Activated CD8-positive, alpha-beta memory T cell treated with anti-CD3 and anti-CD28 coated beads, Interleukin-2, amount 50 U/mL, for 48 hours (primary cell): ENCODE measurements around the gene TMEM129.
"Not testable (repeated sequence)": the region's sequence is repeated elsewhere in the genome, so short reads cannot be mapped to it uniquely, and the experiment has no call there.

Experiments
- DNase-seq: peaks from one replicate; pipeline ENCODE4 v3.0.0-alpha.2; 2020

Gene TMEM129

GRCh38 chr4:1718095-1718850, 2.9 kb downstream of the TMEM129 start:
- DNase-seq = no peak

DNA sequence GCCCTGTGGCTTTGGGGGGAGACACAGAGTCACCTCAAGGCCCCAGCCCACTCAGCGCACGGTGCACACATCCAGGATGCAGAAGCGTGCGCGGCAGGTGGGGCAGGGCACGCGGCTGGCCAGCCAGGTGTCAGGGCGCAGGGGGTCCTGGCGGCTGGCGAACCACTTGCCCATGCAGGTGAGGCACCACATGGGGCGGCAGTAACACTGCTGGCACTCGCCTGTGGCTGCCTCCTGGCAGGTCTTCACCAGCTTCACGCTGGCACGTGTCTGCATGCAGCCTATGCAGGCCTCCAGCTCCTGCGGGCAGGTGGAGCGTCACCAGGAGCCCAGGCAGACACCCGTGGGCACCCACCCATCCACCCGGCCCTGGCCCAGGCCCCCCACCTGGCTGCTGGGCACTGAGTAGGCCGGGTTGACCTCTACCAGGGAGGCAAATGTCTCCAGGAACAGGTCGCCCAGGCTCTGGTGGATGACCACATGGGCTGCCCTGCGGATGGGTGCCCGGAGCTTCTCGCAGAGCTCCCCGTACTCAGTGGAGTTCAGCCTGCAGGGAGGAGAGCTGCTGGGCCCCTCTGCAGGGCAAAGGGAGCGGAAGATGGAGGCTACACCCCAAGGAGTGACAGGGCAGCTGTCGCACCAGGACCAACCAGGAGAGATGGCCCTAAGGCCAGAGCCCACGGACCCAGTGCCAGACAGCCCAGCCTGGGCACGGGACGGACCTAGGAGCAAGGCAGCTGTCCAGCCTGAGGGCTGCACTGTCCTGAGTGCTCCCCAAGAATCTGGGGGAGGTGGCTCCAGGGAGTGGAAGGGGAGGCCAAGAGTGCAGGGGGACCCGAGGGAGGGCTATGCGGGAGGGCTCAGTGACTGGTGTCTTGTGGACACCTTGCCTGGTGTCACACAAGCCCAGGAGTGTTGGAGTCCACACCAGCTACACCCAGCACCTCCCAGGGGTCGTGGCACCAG, 3.7 kb downstream of the TMEM129 start:
- no peak for DNase-seq

DNA sequence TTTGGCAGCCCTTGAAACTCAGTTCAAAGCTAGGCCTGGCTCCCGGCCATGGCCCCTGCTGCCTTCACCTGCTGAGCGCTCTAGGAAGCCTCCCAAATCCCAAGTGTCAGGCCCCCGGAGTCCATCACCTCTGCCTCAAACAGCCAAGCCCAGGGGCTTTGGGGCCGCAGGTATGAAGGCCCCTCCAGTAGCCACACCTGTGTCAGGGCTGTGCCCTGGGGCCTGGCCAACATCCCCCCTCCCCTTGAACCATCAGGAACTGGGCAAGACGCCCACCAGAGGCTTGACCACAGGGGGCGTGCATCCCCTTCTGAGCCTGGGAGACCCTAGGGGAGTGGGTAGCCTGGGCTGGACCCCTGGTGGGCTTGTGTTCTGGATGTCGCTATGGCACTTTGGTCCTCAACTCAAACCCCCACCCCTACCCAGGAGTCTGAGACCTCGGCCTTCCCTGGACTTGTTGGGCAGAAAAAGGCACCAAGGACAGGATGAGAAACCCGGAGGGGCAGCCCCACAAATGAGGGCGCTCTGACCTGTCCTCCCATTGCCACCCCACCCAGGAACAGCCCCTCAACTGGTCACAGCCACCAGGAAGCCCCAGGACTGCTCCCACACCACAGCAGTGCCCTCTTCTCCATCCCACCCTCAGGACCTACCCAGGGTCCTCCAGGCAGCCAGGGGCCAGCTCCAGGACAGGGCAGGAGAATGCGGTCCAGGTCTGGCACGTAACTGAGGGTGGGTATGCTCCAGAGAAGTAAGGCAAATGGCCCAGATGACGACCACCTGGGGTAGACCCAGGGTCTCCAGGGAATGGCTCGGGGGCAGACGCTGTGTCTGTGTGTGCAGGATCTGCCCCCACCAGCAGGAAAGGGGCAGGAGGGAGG, 4.8 kb downstream of the TMEM129 start:
- no peak for DNase-seq

DNA sequence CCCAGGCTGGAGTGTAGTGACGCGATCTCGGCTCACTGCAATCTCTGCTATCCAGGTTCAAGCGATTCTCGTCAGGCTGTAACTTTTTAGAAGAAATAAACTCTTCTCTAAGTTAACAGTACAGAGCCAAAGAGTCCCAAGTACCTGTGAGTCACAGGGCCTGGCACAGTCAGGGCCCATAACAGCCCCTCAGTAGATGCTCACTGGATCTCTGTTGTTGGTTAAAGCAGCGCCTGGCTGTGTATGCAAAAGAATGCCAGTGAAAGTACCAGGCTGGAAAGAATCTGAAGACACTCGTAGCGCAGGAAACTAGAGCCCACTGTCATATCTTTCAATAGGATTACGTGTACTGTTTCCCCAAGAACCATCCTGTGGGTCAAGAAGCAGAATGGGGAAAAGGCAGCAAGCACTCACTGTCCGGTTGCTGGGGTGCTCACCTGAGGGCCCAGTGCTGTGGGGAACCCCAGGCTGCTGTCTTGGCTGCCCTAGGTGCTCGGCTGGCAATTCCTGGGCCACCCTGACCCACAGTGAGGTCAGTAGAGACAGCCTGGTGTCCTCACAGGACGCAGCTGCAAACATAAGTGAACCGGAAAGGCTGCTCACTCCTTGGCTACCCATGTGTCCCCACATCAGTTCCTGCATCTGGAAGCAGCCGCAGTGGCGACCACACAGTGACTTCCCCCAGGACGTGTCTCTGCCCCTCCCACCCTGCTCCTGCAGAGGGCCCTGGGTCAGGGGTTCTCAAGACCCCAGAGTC, 5.9 kb downstream of the TMEM129 start:
- DNase-seq = no peak

- DNase-seq = no peak
Measured at GRCh38 chr4:1714303-1715001, 6.7 kb downstream of the TMEM129 start.

DNA sequence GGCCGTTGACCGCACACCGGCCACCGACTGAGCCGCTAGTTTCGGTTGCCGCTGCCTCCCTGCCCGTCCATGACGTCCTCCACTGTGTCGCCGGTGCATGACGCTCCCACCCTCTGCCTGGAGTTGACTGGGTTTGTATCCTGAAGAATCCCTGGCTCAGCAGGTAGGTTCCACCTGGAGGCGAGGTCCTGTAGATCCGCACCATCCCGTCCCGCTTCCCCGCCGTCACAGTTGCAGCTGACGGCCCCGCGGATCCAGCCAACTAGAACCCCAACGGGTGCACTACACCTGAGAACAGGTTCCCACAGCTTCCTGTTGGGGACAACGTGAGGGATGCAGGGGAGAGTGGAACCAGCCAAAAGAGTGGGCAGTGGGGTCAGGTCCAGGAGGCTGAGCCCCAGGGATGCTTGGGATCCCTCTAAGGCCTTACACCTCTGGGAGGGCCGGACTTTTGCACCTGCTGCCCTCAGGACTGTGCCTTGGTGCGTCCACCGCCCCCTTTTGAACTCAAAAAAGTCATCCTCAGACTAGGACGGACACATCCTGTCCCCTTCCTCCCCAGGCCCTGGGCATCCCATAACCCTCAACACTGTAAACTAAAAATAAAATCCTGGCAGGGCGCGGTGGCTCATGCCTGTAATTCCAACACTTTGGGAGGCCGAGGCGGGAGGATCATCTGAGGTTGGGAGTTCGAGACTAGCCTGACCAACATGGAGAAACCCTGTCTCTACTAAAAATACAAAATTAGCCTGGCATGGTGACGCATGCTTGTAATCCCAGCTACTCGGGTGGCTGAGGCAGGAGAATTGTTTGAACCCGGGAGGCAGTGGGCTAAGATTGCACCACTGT, 7.9 kb downstream of the TMEM129 start:
- DNase-seq = no peak

GRCh38 chr4:1712216-1713002, 8.7 kb downstream of the TMEM129 start, which contains the start of gene SLBP:
TSS of gene SLBP (minus strand) at chr4:1712319. CDS start at chr4:1712188, 131 bp downstream.
- peak; percentile 99 for DNase-seq

GRCh38 chr4:1711571-1712215, 9.4 kb downstream of the TMEM129 start:
- DNase-seq = peak; percentile 74

GRCh38 chr4:1711055-1711570, 10.0 kb downstream of the TMEM129 start:
- no peak for DNase-seq

DNA sequence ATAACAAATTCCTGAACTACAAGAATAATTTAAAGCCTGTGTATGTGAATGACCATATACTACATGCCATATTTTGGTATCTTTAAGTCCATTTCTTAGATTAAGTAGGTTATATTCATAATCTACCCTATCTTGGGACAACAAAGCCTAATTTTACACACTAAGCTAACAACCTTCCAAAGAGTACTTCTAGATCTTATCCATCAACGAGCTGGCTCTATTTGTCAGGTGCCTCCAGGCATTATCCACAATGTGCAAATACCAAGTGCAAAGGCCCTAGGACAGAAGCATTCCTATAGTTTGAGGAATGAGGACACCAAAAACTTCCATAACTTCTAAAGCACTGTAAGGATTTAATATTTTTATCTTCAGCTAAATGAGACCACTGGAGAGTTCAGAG, 12.5 kb downstream of the TMEM129 start:
- DNase-seq = no peak

DNA sequence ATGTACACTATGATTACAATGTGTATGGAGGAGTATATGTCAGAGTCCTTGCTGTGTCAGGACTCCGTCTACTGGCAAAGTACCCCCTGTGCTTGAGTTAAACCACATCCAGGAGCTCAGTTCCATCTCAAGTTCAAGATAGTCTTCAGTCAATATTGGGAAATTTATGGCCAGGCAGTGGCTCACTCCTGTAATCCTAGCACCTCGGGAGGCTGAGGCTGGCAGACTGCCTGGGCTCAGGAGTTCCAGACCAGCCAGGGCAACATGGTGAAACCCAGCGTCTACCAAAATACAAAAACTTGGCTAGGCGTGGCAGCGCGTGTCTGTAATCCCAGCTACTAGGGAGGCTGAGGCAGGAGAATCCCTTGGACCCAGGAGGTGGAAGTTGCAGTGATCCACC, 14.8 kb downstream of the TMEM129 start:
- no peak for DNase-seq

DNA sequence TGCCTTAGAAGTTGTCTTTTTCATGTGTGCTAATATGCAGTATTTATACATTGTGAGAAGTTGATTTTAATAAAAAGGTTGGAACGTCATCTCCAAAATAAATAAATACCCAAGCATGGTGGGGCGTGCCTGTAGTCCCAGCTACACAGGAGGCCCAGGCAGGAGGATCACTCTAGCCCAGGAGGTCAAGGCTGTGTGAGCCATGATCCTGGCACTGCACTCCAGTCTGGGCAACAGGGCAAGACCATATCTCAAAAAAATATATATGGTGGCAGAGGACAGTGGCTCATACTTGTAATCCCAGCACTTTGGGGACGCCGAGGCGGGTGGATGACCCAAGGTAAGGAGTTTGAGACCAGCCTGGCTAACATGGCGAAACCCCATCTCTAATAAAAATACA, 15.4 kb downstream of the TMEM129 start:
- DNase-seq = no peak

GRCh38 chr4:1703867-1704266, 17.3 kb downstream of the TMEM129 start:
- no peak for DNase-seq

GRCh38 chr4:1701671-1702070, 19.5 kb downstream of the TMEM129 start:
- DNase-seq = not testable (repeated sequence)

- no peak for DNase-seq
Measured at GRCh38 chr4:1695913-1696312, 25.2 kb downstream of the TMEM129 start.

- peak; percentile 84 for DNase-seq
Measured at GRCh38 chr4:1693131-1693896, 27.8 kb downstream of the TMEM129 start.

DNA sequence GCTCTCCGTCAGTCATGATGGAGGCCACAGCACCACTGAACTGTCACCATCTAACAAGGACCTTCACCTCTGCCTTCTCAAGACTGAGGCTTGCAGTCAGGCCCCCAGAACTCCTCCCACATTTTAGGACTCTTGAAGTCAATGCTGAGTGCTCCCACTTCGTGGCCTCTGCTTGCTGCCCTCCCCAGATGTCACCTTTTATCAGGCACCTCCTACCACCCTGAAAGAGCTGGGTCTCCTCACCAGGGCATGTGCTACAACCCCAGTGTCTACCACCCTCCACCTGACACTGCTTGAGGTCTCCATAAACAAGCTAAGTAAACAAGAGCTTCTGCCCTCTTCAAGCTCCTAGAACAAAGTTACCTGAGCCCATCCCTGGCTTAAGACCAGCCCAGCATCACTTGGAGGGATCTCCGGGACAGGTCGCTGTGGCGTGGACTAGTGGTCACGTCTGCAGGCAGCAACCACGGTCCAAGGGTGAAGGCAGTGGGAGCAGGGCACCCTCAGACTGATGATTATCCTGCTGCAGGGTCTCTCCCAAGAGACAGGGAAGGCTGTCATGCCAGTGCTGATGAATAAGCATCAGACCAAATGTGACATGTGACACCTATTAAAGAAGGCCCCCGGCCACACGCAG, 29.3 kb downstream of the TMEM129 start:
- DNase-seq = no peak
